SK-N-MC (cell line): ENCODE measurements around the gene PAX1.

Experiments
- EZH2 ChIP-seq: fragments of 200-600 bp; sonication (generic); IDR thresholded peaks from one replicate; pipeline ENCODE4 v1.6.1; 2017; ENCODE audit warnings: antibody characterized with exemption
- FOXP2 ChIP-seq: optimal IDR thresholded peaks from 2 replicates; pipeline ENCODE3; 2011; ENCODE audit warnings: mild to moderate bottlenecking, moderate library complexity; ENCODE audit not compliant: insufficient read depth; ENCODE audit errors: extremely low read length, control extremely low read depth
- POLR2AphosphoS5 ChIP-seq: IDR thresholded peaks from 2 replicates; pipeline ENCODE4 v1.6.1; 2012; ENCODE audit warnings: mild to moderate bottlenecking, low read depth, low read length, borderline replicate concordance

- TF ChIP-seq POLR2AphosphoS5 (no peak), EZH2 (no peak), FOXP2 (no peak)
Observed at GRCh38 chr20:21705575-21706260, at the start of gene PAX1.
